Fibroblast of pulmonary artery (primary cell): Measurements from ENCODE around the gene ZNF565.

Experiments used
- DNase-seq: peaks from one replicate; pipeline ENCODE4 v3.0.0-alpha.2; 2010; ENCODE audit warnings: low read depth
- H3K4me3 ChIP-seq: replicated peaks from 2 replicates; pipeline ENCODE4 v1.5.1; 2011; ENCODE audit warnings: low read depth, mild to moderate bottlenecking, control low read depth, low read length, moderate library complexity
- TF ChIP-seq, protein P1 (sequence below): IDR thresholded peaks from 2 replicates; pipeline ENCODE4 v1.5.1; 2011; ENCODE audit warnings: mild to moderate bottlenecking, control low read depth, low read length, inconsistent platforms; ENCODE audit errors: missing control alignments

The ZNF565 gene

DNA sequence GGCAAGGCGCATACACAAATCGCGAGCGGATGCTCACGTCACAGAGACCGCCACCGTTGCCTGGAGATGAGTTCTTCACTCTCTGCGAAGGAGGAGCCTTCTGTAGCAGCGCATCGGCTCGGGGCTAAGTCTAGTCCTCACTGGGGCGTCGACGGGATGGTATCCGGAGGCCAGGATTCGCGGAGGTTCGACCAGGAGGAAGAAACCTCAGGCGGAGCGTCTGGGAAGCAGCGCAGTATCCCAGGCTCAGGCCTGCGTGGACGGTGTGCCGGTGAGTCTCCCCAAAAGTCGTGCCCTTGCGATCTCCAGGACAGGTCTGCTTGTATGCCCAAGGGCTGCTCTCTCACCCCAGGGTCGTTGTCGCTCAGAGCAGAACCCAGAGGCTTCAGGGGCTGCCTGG lies 40.9 kb upstream of the ZNF565 start:
- DNase-seq = no peak
- H3K4me3 ChIP-seq = no peak overlapping the region
- TF ChIP-seq, protein P1, sequence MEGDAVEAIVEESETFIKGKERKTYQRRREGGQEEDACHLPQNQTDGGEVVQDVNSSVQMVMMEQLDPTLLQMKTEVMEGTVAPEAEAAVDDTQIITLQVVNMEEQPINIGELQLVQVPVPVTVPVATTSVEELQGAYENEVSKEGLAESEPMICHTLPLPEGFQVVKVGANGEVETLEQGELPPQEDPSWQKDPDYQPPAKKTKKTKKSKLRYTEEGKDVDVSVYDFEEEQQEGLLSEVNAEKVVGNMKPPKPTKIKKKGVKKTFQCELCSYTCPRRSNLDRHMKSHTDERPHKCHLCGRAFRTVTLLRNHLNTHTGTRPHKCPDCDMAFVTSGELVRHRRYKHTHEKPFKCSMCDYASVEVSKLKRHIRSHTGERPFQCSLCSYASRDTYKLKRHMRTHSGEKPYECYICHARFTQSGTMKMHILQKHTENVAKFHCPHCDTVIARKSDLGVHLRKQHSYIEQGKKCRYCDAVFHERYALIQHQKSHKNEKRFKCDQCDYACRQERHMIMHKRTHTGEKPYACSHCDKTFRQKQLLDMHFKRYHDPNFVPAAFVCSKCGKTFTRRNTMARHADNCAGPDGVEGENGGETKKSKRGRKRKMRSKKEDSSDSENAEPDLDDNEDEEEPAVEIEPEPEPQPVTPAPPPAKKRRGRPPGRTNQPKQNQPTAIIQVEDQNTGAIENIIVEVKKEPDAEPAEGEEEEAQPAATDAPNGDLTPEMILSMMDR = no peak

DNA sequence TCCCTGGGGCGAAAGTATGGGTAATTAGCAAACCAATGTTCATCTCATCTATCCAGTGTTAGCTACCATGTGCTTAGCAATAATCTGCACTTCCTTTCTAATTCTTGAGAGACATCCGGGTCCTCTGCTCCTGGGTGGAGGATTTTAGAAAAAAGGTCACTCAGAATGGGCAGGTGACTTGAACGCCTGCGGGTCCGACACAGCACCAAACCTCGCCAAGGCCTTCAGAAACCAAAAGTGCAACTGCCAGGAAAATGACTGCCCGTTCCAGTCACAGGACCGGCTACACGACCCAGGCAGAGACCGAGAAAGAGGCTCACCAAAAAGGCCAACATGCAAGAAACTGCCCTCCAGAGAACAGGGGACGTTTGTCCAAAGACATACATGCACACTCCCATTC lies 40.4 kb upstream of the ZNF565 start:
- TF ChIP-seq, protein P1 = no peak
- no peak overlapping the region for H3K4me3 ChIP-seq
- no peak for DNase-seq

DNA sequence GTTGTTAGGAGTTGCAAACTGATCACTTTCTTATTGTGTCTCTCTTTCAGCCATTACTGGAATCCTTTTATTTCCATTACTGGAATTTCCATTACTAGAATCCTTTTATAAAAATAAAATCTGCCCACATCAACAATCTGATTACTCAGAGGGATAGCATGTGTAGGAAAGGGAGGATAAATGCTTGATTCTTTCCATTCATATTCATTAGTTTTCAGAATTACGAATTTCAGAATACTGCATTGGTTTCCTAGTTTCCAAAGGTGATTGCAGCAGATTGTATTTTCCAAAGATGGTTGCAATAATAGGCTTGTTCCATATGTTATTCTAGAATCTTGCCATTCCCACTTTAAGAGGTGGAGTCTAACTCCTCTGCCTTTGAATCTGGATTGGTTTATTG lies 37.6 kb upstream of the ZNF565 start:
- no peak for DNase-seq
- no peak overlapping the region for H3K4me3 ChIP-seq
- TF ChIP-seq, protein P1 = no peak

DNA sequence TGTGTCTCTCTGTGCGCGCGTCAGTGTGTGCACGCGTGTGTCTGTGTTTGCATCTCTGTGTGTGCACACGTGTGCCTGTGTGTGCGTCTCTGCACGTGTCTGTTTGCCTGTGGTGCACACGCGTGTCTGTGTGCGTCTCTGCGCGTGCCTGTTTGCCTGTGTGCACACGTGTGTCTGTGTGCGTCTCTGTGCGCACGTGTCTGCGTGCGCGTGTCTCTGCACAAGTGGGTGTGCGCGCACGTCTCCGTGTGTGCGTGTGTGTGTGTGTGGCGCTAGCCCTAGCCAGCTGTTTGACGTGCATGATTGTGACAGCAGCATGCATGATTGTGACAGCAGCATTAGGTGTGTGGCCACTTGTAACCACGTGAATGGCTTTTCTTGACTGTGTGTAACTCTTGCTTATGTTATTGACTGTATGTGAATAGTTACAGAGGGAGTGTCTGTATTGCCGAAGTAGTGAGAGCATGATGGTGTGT lies 31.6 kb upstream of the ZNF565 start:
- H3K4me3 ChIP-seq = no peak overlapping the region
- TF ChIP-seq, protein P1 = no peak
- peak; percentile 14 for DNase-seq

DNA sequence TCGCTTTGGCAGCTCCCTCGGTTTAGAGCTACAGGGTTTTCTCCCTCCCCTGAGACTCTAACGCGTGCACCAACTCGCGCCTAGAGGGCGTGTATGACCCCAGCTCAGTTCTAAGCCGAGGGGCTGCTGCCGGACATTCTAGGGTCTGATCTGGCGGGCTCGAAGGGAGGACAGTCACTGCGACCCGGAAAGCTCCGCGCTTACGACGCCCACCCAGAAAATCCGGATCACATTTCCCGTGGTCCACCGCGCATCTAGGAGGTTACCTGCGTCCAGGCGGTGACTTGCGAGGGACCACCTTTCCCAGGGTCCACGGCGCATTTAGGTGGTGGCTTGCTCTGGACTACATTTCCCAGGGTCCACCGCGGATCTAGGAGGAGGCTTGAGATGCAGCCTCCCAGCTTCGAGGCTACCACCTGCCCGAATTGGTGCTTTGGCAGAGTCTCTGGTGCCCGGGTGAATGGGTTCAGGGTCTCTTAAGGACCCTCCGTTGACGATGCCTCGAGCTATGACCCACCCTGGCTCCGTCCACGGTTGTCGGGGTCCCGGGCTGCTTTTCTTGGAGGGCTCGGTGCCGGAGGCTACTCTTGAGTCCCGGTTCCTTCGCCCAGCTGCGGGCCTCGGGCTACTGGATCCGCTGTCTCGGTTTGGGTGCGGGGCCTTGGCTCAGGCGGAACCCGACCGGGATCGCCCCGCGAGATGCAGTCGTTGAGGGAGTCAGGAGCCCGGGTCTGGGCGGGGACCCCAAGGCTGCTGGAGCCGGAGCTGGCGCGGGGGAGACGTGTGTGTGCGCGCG lies 30.9 kb upstream of the ZNF565 start:
- TF ChIP-seq, protein P1 = no peak
- no peak for DNase-seq
- H3K4me3 ChIP-seq = peak overlapping the region; percentile 25

DNA sequence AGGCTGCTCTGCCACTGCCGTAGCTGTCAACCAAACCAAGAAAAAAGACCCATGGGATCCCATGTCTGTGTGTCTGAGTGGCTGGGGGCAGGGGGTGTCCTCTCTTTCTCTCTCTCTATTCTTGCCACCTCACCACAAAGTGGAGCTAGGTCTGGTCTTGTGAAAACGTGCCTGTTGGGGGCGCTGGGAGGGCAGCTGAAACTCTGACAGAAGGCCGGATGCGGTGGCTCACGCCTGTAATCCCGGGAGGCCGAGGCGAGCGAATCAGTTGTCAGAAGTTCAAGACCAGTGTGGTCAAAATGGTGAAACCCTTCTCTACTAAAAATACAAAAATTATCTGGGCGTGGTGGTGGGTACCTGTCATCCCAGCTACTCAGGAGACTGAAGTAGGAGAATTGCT lies 29.6 kb upstream of the ZNF565 start:
- no peak overlapping the region for H3K4me3 ChIP-seq
- DNase-seq = no peak
- TF ChIP-seq, protein P1 = no peak

DNA sequence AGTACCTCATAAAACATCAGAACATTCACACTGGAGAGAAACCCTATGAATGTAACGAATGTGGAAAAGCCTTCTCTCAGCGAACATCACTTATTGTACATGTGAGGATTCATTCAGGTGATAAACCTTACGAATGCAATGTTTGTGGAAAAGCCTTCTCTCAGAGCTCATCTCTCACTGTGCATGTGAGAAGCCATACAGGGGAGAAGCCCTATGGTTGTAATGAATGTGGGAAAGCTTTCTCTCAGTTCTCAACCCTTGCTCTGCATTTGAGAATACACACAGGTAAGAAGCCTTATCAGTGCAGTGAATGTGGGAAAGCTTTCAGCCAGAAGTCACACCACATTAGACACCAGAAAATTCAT lies 22.5 kb upstream of the ZNF565 start:
- DNase-seq = no peak
- no peak overlapping the region for H3K4me3 ChIP-seq
- TF ChIP-seq, protein P1 = no peak
